A673 (cell line): ENCODE measurements around the gene AGAP1. TPM values are rescaled to one million over a fixed set of nuclear protein-coding genes. Genes with fewer than 3 reads are reported as not detected.

ENCODE experiments used
- BruUV-seq: library from RNA; stranded (reverse); fragments of 400-500 nt; replicated peaks from 2 replicates; lab custom pipeline; 2021; lab: Mats Ljungman, UMichigan
- CTCF ChIA-PET: fragments of 300-600 bp; sonication (Branson Sonifier 250); formaldehyde crosslinking; loops from one replicate; lab custom pipeline; 2022; ENCODE audit warnings: antibody characterized with exemption; lab: Charles Lee
- POLR2A ChIA-PET: fragments of 300-600 bp; sonication (Branson Sonifier 250); formaldehyde crosslinking; loops from one replicate; lab custom pipeline; 2022; ENCODE audit warnings: antibody characterized with exemption; ENCODE audit not compliant: low non-redundant PET; lab: Charles Lee
- DNase-seq: peaks from one replicate; pipeline ENCODE4 v3.0.0-alpha.2; 2015; ENCODE audit warnings: low spot score
- H3K27ac ChIP-seq: fragments of 200-600 bp; sonication (generic); 2 replicates; pipeline ENCODE4 v1.5.1; 2016; ENCODE audit warnings: mixed run types, low read depth, mild to moderate bottlenecking, mixed read lengths, antibody characterized with exemption, low read length; ENCODE audit not compliant: poor library complexity, severe bottlenecking
- H3K27me3 ChIP-seq: fragments of 200-600 bp; sonication (generic); replicated peaks from 2 replicates; pipeline ENCODE4 v1.6.1; 2017; ENCODE audit warnings: mixed run types, low read depth, mild to moderate bottlenecking, mixed read lengths, antibody characterized with exemption, low read length; ENCODE audit not compliant: insufficient read depth, poor library complexity
- H3K36me3 ChIP-seq: fragments of 200-600 bp; sonication (generic); 2 replicates; pipeline ENCODE4 v1.6.1; 2016; ENCODE audit warnings: mixed run types, mild to moderate bottlenecking, mixed read lengths, antibody characterized with exemption, low read length; ENCODE audit not compliant: insufficient read depth, poor library complexity, severe bottlenecking
- H3K4me1 ChIP-seq: fragments of 200-600 bp; sonication (generic); 2 replicates; pipeline ENCODE4 v1.6.1; 2017; ENCODE audit warnings: mixed run types, mild to moderate bottlenecking, mixed read lengths, antibody characterized with exemption, low read length; ENCODE audit not compliant: insufficient read depth, poor library complexity, severe bottlenecking
- H3K4me3 ChIP-seq: fragments of 200-600 bp; sonication (generic); 2 replicates; pipeline ENCODE4 v1.5.1; 2016; ENCODE audit warnings: low read depth, mixed run types, mild to moderate bottlenecking, mixed read lengths, low read length; ENCODE audit not compliant: poor library complexity, severe bottlenecking
- H3K9me3 ChIP-seq: fragments of 200-600 bp; sonication (generic); 2 replicates; pipeline ENCODE4 v1.6.1; 2016; ENCODE audit warnings: mixed run types, low read depth, mild to moderate bottlenecking, mixed read lengths, antibody characterized with exemption, low read length; ENCODE audit not compliant: poor library complexity, severe bottlenecking
- EZH2 ChIP-seq: fragments of 200-600 bp; sonication (generic); IDR thresholded peaks from 2 replicates; pipeline ENCODE4 v1.6.1; 2017; ENCODE audit warnings: borderline replicate concordance, low read depth, mild to moderate bottlenecking, mixed read lengths, antibody characterized with exemption, low read length; ENCODE audit not compliant: poor library complexity, severe bottlenecking
- intact Hi-C: fragments of 100-400 bp; cut with micrococcal nuclease; formaldehyde crosslinking; loops from one replicate; pipeline ENCODE4 v1.10.0; 2022; ENCODE audit not compliant: unreplicated experiment
- total RNA-seq: library from RNA; stranded (reverse); gene quantifications from 2 replicates; pipeline ENCODE4 v1.2.3, GENCODE V29; 2021
- TF ChIP-seq, protein P1 (sequence below): fragments of 300-800, 200-600 bp; sonication (generic); conservative IDR thresholded peaks from 2 replicates; pipeline ENCODE4 v1.5.1; 2017; ENCODE audit warnings: low read depth, mild to moderate bottlenecking, antibody characterized with exemption, low read length, moderate library complexity, mixed read lengths

Gene AGAP1
- total RNA-seq, 1 experiment from 2014 or later, result 25.3 TPM

DNA sequence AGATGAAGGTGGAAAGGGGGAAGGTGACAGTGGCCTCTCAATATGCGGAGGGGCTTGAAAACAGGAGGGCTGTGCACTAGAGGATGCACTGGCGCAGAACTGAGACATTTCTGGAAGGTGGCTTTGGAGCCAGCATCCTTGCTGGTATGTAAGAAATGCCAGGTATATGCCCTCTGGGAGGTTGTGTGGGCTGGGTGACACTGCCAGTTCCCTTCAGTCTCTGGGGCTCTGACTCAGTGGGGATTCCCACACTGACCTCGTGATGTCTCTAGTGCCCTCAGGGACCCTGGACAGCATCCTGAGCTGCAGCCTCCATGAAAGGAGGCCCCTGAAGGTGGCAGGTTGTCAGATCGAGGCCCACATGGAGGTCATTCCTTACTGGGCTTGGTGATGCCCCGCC, 74.0 kb downstream of the AGAP1 start:
- H3K36me3 ChIP-seq, result no peaks in the 10 kb centered on the region
- peaks cover 8% of the 10 kb centered on the region for H3K9me3 ChIP-seq
- H3K4me3 ChIP-seq, result no peak overlapping the region
- H3K27ac ChIP-seq, result no peak overlapping the region
- ChIA-PET POLR2A (no interaction called here), CTCF (no interaction called here)
- TF ChIP-seq, protein P1, sequence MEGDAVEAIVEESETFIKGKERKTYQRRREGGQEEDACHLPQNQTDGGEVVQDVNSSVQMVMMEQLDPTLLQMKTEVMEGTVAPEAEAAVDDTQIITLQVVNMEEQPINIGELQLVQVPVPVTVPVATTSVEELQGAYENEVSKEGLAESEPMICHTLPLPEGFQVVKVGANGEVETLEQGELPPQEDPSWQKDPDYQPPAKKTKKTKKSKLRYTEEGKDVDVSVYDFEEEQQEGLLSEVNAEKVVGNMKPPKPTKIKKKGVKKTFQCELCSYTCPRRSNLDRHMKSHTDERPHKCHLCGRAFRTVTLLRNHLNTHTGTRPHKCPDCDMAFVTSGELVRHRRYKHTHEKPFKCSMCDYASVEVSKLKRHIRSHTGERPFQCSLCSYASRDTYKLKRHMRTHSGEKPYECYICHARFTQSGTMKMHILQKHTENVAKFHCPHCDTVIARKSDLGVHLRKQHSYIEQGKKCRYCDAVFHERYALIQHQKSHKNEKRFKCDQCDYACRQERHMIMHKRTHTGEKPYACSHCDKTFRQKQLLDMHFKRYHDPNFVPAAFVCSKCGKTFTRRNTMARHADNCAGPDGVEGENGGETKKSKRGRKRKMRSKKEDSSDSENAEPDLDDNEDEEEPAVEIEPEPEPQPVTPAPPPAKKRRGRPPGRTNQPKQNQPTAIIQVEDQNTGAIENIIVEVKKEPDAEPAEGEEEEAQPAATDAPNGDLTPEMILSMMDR, result no peak
- no peak for TF ChIP-seq EZH2
- peaks cover 16% of the 10 kb centered on the region for H3K4me1 ChIP-seq
- intact Hi-C loops, result no loop called here
- no TSS peak for BruUV-seq
- H3K27me3 ChIP-seq, result no peaks in the 10 kb centered on the region
- DNase-seq, result no peak

- TF ChIP-seq EZH2, result no peak
- TF ChIP-seq, protein P1, result no peak
- H3K9me3 ChIP-seq, result peaks cover 8% of the 10 kb centered on the region
Measured at GRCh38 chr2:235568431-235568830, 74.6 kb downstream of the AGAP1 start.

GRCh38 chr2:235569837-235570236, 76.0 kb downstream of the AGAP1 start:
- BruUV-seq, result no TSS peak
- no peaks in the 10 kb centered on the region for H3K36me3 ChIP-seq
- no peak for DNase-seq
- intact Hi-C loops, result no loop called here
- no peak overlapping the region for H3K27ac ChIP-seq
- ChIA-PET POLR2A (no interaction called here), CTCF (no interaction called here)
- H3K9me3 ChIP-seq, result peaks cover 8% of the 10 kb centered on the region
- H3K27me3 ChIP-seq, result no peaks in the 10 kb centered on the region
- peaks cover 3% of the 10 kb centered on the region for H3K4me1 ChIP-seq
- no peak for TF ChIP-seq EZH2
- TF ChIP-seq, protein P1, result no peak
- H3K4me3 ChIP-seq, result no peak overlapping the region

More at GRCh38 chr2:235568431-235568830, 74.6 kb downstream of the AGAP1 start:
- Histone ChIP-seq H3K4me3 (no peak overlapping the region), H3K36me3 (no peaks in the 10 kb centered on the region), H3K27me3 (no peaks in the 10 kb centered on the region), H3K27ac (no peak overlapping the region), H3K4me1 (peaks cover 10% of the 10 kb centered on the region)
- intact Hi-C loops, result no loop called here
- ChIA-PET CTCF (no interaction called here), POLR2A (no interaction called here)
- DNase-seq, result no peak
- BruUV-seq, result no TSS peak
